Skeletal muscle tissue (tissue), 4 donors: ENCODE data around the gene DPM2. TPM values are rescaled to one million over a fixed set of nuclear protein-coding genes. Genes with fewer than 3 reads are reported as not detected.

Source experiments
- H3K27ac ChIP-seq: one replicate; pipeline ENCODE4 v1.7.0; 2013; ENCODE audit warnings: mild to moderate bottlenecking, low read depth, low read length, inconsistent platforms
- H3K27me3 ChIP-seq, 3 donors: one replicate each; pipeline ENCODE4 v1.7.0; 2013; ENCODE audit warnings: low read length in 3 of 3; ENCODE audit not compliant: control insufficient read depth in 3 of 3, insufficient read depth in 3 of 3
- H3K36me3 ChIP-seq, 3 donors: one replicate each; pipeline ENCODE4 v1.7.0; 2013; ENCODE audit warnings: low read length in 3 of 3; ENCODE audit not compliant: control insufficient read depth in 3 of 3, insufficient read depth in 3 of 3
- H3K4me1 ChIP-seq, 3 donors: one replicate each; pipeline ENCODE4 v1.7.0; 2013; ENCODE audit warnings: low read length in 3 of 3, mild to moderate bottlenecking in 3 of 3; ENCODE audit not compliant: control insufficient read depth in 3 of 3, insufficient read depth in 3 of 3
- H3K4me3 ChIP-seq, 3 donors: one replicate each; pipeline ENCODE4 v1.7.0; 2013; ENCODE audit warnings: low read length in 3 of 3
- H3K9ac ChIP-seq, 3 donors: one replicate each; pipeline ENCODE4 v1.7.0; 2013; ENCODE audit warnings: low read length in 3 of 3, mild to moderate bottlenecking in 3 of 3, moderate library complexity in 2 of 3, low read depth in 1 of 3
- H3K9me3 ChIP-seq, 3 donors: one replicate each; pipeline ENCODE4 v1.7.0; 2013; ENCODE audit warnings: low read length in 3 of 3; ENCODE audit not compliant: control insufficient read depth in 3 of 3
- total RNA-seq: library from RNA; depleted of rRNA; stranded (reverse); fragments of >200 nt; gene quantifications from one replicate; pipeline ENCODE4 v1.2.3, GENCODE V29; 2014
- donor health status: Osteomylitis.

DPM2 gene
- total RNA-seq, 1 donor from 2014 or later, result 7.3 TPM

DNA sequence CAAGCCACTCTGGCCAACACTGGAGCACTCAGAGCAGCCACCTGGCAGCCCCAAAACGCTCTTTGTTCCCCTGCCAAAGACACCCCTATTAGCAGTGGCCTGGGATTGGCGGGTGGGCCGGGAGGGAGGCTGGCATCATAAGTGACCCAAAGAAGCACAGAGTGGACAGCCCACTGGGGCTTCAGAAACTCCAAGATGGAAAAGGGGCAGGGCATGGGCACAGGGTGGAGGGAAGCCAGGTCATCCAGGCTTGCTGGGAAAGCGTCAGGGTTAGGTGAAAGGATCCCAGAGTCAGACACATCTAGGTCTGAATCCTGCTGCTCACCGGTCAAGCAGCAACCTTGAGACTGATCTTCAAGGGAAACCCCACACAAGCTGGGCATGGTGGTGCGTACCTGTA lies 28.3 kb upstream of the DPM2 start:
- Histone ChIP-seq H3K9ac (peak overlapping the region; percentile 42 to 74 (median 71)), H3K27me3 (no peaks in the 10 kb centered on the region), H3K4me1 (peaks cover 57 to 83% (median 63%) of the 10 kb centered on the region in 3 donors), H3K36me3 (no peaks in the 10 kb centered on the region), H3K9me3 (no peaks in the 10 kb centered on the region), H3K4me3 (peak overlapping the region in 2 of 3 donors; percentile 31 to 56), H3K27ac (peak overlapping the region; percentile 83)

DNA sequence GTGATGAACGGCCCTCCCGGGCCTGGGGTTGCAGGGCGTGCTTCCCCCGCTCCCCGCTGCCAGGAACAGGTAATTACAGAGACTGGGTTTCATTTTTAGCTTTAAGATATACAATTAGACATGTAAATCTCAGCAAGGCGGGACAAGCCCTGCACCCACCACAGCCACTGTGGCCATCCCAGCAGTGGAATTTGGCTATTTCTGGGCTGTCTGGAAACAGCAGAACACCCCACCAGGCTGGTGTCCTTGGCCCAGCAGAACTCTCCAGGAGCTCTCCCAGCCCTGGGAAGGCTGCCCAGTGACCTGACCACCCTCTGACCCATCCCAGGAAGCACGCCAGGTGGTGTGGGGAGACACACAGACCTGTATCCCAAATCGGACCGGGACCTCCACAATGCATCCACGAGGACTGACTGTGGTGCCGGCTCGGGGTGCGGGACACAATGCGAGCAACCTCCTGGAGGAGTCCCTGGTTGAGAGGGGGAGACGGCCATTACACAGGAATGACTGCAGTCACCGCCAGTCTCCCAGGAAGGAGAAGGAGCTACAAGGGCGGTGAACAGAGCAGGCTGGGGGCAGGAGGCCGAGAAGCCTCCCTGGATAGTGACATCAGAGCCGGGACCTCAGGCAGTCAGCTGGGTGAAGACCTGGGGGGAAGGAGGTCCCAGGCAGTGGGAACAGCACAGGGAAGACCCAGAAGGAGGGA lies 25.9 kb upstream of the DPM2 start:
- Histone ChIP-seq H3K4me3 (no peak overlapping the region), H3K27me3 (no peaks in the 10 kb centered on the region), H3K9me3 (no peaks in the 10 kb centered on the region), H3K9ac (peak overlapping the region in 1 of 3 donors; percentile 16), H3K36me3 (no peaks in the 10 kb centered on the region), H3K27ac (peak overlapping the region; percentile 36), H3K4me1 (peaks cover 45 to 70% (median 51%) of the 10 kb centered on the region in 3 donors)

- no peak overlapping the region for H3K4me3 ChIP-seq
- H3K9me3 ChIP-seq, result no peaks in the 10 kb centered on the region
- H3K4me1 ChIP-seq, result peaks cover 40 to 65% (median 46%) of the 10 kb centered on the region in 3 donors
- no peaks in the 10 kb centered on the region for H3K27me3 ChIP-seq
- H3K27ac ChIP-seq, result no peak overlapping the region
- no peak overlapping the region for H3K9ac ChIP-seq
- H3K36me3 ChIP-seq, result no peaks in the 10 kb centered on the region
Measured at GRCh38 chr9:127963041-127963358, 25.3 kb upstream of the DPM2 start.

DNA sequence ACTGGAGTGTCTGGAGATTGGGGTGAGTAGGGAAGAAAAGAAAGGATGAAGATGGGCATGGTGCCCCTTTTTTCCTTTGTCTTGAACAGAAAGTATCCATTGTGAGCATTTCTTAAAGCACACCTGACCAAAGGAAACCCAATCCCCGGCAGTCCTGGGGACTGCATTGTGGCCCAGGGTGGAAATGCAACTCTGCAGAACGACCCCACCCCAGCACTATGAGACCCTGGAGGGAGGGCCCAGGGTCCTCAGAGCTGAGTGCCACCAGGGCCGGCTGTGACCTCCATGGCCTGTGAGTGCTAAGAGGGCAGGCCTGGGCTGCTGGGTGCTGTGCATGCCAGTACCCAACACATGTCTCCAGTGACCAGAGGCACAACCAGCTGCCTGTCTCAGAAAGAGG lies 24.6 kb upstream of the DPM2 start:
- Histone ChIP-seq H3K9me3 (no peaks in the 10 kb centered on the region), H3K36me3 (no peaks in the 10 kb centered on the region), H3K27me3 (no peaks in the 10 kb centered on the region), H3K4me1 (peaks cover 40 to 58% (median 40%) of the 10 kb centered on the region in 3 donors), H3K9ac (no peak overlapping the region), H3K27ac (no peak overlapping the region), H3K4me3 (no peak overlapping the region)

GRCh38 chr9:127961613-127962155 lies 24.0 kb upstream of the DPM2 start:
- H3K27ac ChIP-seq, result no peak overlapping the region
- no peaks in the 10 kb centered on the region for H3K9me3 ChIP-seq
- peak overlapping the region in 1 of 3 donors; percentile 4 for H3K9ac ChIP-seq
- H3K27me3 ChIP-seq, result no peaks in the 10 kb centered on the region
- H3K4me1 ChIP-seq, result peaks cover 34 to 52% (median 34%) of the 10 kb centered on the region in 3 donors
- no peak overlapping the region for H3K4me3 ChIP-seq
- H3K36me3 ChIP-seq, result no peaks in the 10 kb centered on the region

DNA sequence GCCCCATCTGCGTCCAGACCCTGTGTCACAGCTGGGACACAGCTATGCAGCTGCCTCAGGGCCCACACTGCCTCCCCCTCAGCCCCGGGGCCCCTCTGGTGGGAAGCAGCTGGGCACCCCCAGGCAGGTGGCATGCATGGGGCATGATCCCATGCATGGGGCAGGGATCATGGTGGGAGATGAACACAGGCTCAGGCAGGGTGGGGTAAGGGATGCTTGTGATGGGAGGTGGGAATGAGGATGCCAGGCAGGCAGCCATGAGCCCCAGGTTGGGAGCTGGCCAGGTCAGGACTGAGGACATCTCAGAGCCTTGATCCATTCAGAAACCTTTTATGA lies 23.5 kb upstream of the DPM2 start:
- Histone ChIP-seq H3K4me1 (peaks cover 29 to 47% (median 29%) of the 10 kb centered on the region in 3 donors), H3K9me3 (no peaks in the 10 kb centered on the region), H3K36me3 (no peaks in the 10 kb centered on the region), H3K4me3 (no peak overlapping the region), H3K27ac (no peak overlapping the region), H3K27me3 (no peaks in the 10 kb centered on the region), H3K9ac (peak overlapping the region in 1 of 3 donors; percentile 43)

DNA sequence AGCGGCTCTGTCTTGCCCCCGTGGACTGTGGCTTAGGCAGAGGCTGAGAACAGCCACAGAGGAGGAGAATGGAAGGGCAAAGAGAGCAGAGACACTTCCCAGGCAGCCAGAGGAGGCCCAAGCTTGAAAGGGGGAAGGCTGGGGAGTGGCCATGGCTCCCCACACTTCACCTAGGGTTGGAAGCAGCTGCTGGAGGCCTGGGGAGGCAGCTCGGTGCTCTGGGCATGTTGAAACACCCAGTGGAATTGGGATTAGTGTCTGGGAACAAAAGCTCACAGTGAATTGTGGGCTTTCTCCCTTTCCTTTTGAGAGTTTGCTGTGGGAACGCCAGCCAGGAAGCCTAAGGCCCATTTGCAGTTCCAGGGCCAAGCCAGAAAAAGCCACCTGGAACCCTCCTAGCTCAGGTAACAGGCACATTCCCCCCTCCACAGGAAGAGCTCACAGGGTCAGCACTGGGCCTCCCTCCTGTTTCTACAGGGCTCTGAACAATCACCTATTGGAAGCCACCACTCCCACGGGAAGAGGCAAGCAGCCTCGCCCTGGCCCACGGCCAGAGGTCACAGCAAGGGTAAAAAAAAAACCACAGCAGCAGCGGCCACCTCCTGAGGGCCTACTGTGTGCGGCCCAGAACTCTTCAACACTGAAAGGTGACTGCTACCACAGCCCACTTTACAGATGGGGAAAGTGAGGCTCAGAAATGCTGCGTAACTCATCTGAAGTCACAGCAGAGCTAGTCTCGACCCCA lies 22.9 kb upstream of the DPM2 start:
- Histone ChIP-seq H3K27me3 (no peaks in the 10 kb centered on the region), H3K9me3 (no peaks in the 10 kb centered on the region), H3K36me3 (no peaks in the 10 kb centered on the region), H3K4me3 (no peak overlapping the region), H3K4me1 (peaks cover 28 to 47% (median 28%) of the 10 kb centered on the region in 3 donors), H3K27ac (peak overlapping the region; percentile 44), H3K9ac (peak overlapping the region in 1 of 3 donors; percentile 43)

- peak overlapping the region in 1 of 3 donors; percentile 21 for H3K9ac ChIP-seq
- H3K36me3 ChIP-seq, result no peaks in the 10 kb centered on the region
- peak overlapping the region; percentile 44 for H3K27ac ChIP-seq
- peaks cover 28 to 46% (median 28%) of the 10 kb centered on the region in 3 donors for H3K4me1 ChIP-seq
- no peak overlapping the region for H3K4me3 ChIP-seq
- H3K27me3 ChIP-seq, result no peaks in the 10 kb centered on the region
- H3K9me3 ChIP-seq, result no peaks in the 10 kb centered on the region
Measured at GRCh38 chr9:127959841-127960409, 22.3 kb upstream of the DPM2 start.

GRCh38 chr9:127959398-127959797 lies 21.7 kb upstream of the DPM2 start:
- H3K27me3 ChIP-seq, result no peaks in the 10 kb centered on the region
- no peak overlapping the region for H3K27ac ChIP-seq
- H3K4me1 ChIP-seq, result peaks cover 34 to 49% (median 34%) of the 10 kb centered on the region in 3 donors
- H3K9ac ChIP-seq, result no peak overlapping the region
- no peak overlapping the region for H3K4me3 ChIP-seq
- H3K9me3 ChIP-seq, result no peaks in the 10 kb centered on the region
- no peaks in the 10 kb centered on the region for H3K36me3 ChIP-seq

DNA sequence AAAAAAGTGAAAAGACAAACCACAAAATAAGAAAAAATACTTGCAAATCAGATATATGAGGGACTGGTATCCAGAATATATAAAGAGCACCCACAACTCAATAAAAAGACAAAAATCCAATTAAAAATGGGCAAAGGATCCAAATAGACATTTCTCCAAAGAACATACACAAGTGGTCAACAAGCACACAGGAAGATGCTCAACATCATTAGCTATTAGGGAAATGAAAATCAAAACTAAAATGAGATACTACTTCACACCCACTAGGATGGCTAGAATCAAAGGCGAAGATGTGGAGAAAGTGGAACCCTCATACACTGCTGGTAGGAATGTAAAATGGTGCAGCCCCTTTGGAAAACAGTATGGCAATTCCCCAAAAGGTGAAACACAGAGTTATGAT lies 21.1 kb upstream of the DPM2 start:
- Histone ChIP-seq H3K9me3 (no peaks in the 10 kb centered on the region), H3K9ac (no peak overlapping the region), H3K27ac (no peak overlapping the region), H3K4me3 (no peak overlapping the region), H3K4me1 (peaks cover 32 to 49% (median 40%) of the 10 kb centered on the region in 3 donors), H3K27me3 (no peaks in the 10 kb centered on the region), H3K36me3 (no peaks in the 10 kb centered on the region)
